ENCODE results near the gene TMEM81.

Gene TMEM81

GRCh38 chr1:205121660-205122488 is 37.6 kb upstream of the TMEM81 start, which contains the start of gene RBBP5:
Gene RBBP5, minus strand, starts transcription at chr1:205121978. Its CDS starts 105 bp downstream, at chr1:205121873.
- TF ChIP-seq EZH2 (IDR thresholded peaks at IDR 0.05; ENCODE audit: borderline replicate concordance, low read depth, low read length, severe bottlenecking), result no peak
- peak; percentile 84 for TF ChIP-seq CTCF (IDR thresholded peaks at IDR 0.05; ENCODE audit: borderline replicate concordance, extremely low read depth, low read length, poor library complexity, severe bottlenecking)
- Histone ChIP-seq H3K36me3 (ENCODE audit: insufficient read depth, low read length) (peaks cover 17% of the 10 kb centered on the region), H3K79me2 (ENCODE audit: insufficient read depth, low read length) (peaks cover 46% of the 10 kb centered on the region), H2AFZ (ENCODE audit: low read depth, low read length) (peak within 1 kb of the TSS; percentile 88), H3K4me3 (ENCODE audit: low read depth in 1 of 2, low read length in 2 of 2) (peak within 1 kb of the TSS; percentile 94 to 96), H3K27ac (ENCODE audit: low read length) (peak within 1 kb of the TSS; percentile 99), H4K20me1 (ENCODE audit: insufficient read depth, low read length) (peaks cover 8% of the 10 kb centered on the region; the same call in 1 of the 2 replicates), H3K4me1 (ENCODE audit: insufficient read depth, low read length) (peaks cover 33% of the 10 kb centered on the region), H3K4me2 (ENCODE audit: insufficient read depth, low read length) (peak within 1 kb of the TSS; percentile 84), H3K9me3 (ENCODE audit: insufficient read depth, low read length, severe bottlenecking) (no peaks in the 10 kb centered on the region), H3K9ac (ENCODE audit: low read depth, low read length) (peak within 1 kb of the TSS; percentile 73), H3K27me3 (ENCODE audit: insufficient read depth, low read length, poor library complexity) (no peaks in the 10 kb centered on the region)
- ATAC-seq (ENCODE audit: insufficient read depth, low read depth) (peak; percentile 99), DNase-seq (peak; percentile 97)

DNA sequence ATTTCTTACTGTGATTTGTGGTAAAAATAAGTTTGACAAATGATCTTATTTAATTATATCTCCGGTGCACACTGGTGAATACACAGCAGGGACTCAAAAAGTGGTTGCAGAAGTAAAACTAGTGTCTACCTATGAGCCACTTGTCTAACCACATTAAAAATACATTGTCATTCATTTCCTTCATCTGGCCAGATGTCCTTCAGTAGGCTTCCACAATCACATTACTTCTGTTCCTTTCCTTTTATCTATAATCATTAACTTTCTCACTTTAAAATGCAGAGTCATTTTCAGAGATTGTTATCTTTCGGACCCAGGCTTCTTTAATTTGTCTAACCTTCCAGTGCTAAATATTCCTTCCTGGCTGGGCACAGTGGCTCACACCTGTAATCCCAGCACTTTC is 34.5 kb upstream of the TMEM81 start:
- H3K27me3 ChIP-seq (ENCODE audit: insufficient read depth, low read length, poor library complexity), result no peaks in the 10 kb centered on the region
- peaks cover 8% of the 10 kb centered on the region; the same call in 1 of the 2 replicates for H4K20me1 ChIP-seq (ENCODE audit: insufficient read depth, low read length)
- H3K4me3 ChIP-seq (ENCODE audit: low read depth in 1 of 2, low read length in 2 of 2), result no peak overlapping the region
- H3K27ac ChIP-seq (ENCODE audit: low read length), result no peak overlapping the region
- no peak overlapping the region for H3K4me2 ChIP-seq (ENCODE audit: insufficient read depth, low read length)
- peaks cover 67% of the 10 kb centered on the region for H3K79me2 ChIP-seq (ENCODE audit: insufficient read depth, low read length)
- H3K9ac ChIP-seq (ENCODE audit: low read depth, low read length), result no peak overlapping the region
- TF ChIP-seq CTCF (IDR thresholded peaks at IDR 0.05; ENCODE audit: borderline replicate concordance, extremely low read depth, low read length, poor library complexity, severe bottlenecking) (no peak), EZH2 (IDR thresholded peaks at IDR 0.05; ENCODE audit: borderline replicate concordance, low read depth, low read length, severe bottlenecking) (no peak)
- DNase-seq (no peak), ATAC-seq (ENCODE audit: insufficient read depth, low read depth) (no peak)
- H2AFZ ChIP-seq (ENCODE audit: low read depth, low read length), result no peak overlapping the region
- peaks cover 33% of the 10 kb centered on the region for H3K4me1 ChIP-seq (ENCODE audit: insufficient read depth, low read length)
- H3K9me3 ChIP-seq (ENCODE audit: insufficient read depth, low read length, severe bottlenecking), result no peaks in the 10 kb centered on the region
- H3K36me3 ChIP-seq (ENCODE audit: insufficient read depth, low read length), result peaks cover 34% of the 10 kb centered on the region

DNA sequence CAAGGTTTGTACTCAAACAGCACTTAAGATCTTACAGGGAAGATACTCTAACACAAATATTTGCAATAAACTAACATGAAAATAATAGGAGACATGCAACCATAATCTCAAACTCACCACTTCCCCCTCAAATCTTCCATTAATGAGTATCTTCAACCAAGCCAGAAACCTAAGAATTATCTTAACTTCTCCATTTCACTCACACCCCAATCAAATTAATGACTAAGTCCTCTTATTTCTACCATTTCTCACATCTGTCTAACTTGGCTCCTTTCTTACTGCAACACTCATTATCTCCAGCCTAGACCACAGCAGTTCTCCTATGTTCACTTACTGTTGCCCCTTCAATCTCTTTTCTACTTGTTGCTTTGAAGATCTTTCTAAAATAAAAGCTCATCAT is 27.1 kb upstream of the TMEM81 start:
- ATAC-seq (ENCODE audit: insufficient read depth, low read depth) (no peak), DNase-seq (no peak)
- no peak overlapping the region for H3K4me2 ChIP-seq (ENCODE audit: insufficient read depth, low read length)
- H4K20me1 ChIP-seq (ENCODE audit: insufficient read depth, low read length), result no peaks in the 10 kb centered on the region
- H3K9me3 ChIP-seq (ENCODE audit: insufficient read depth, low read length, severe bottlenecking), result no peaks in the 10 kb centered on the region
- H3K79me2 ChIP-seq (ENCODE audit: insufficient read depth, low read length), result peaks cover 17% of the 10 kb centered on the region
- no peaks in the 10 kb centered on the region for H3K4me1 ChIP-seq (ENCODE audit: insufficient read depth, low read length)
- TF ChIP-seq EZH2 (IDR thresholded peaks at IDR 0.05; ENCODE audit: borderline replicate concordance, low read depth, low read length, severe bottlenecking), result no peak
- no peak for TF ChIP-seq CTCF (IDR thresholded peaks at IDR 0.05; ENCODE audit: borderline replicate concordance, extremely low read depth, low read length, poor library complexity, severe bottlenecking)
- no peak overlapping the region for H3K4me3 ChIP-seq (ENCODE audit: low read depth in 1 of 2, low read length in 2 of 2)
- no peak overlapping the region for H3K27ac ChIP-seq (ENCODE audit: low read length)
- H3K36me3 ChIP-seq (ENCODE audit: insufficient read depth, low read length), result peaks cover 55% of the 10 kb centered on the region
- no peak overlapping the region for H3K9ac ChIP-seq (ENCODE audit: low read depth, low read length)
- no peak overlapping the region for H2AFZ ChIP-seq (ENCODE audit: low read depth, low read length)
- no peaks in the 10 kb centered on the region for H3K27me3 ChIP-seq (ENCODE audit: insufficient read depth, low read length, poor library complexity)
